GM12878 (cell line): ENCODE data around the gene MGAT5. TPM values are rescaled to one million over a fixed set of nuclear protein-coding genes. Genes with fewer than 3 reads are reported as not detected.

Experiments used
- ATAC-seq: fragments of 200-7000 bp; cut with Tn5 transposase; 3 replicates; pipeline ENCODE4 v1.9.1; 2020; ENCODE audit warnings: mild to moderate bottlenecking, moderate library complexity
- BruUV-seq: library from RNA; stranded (reverse); fragments of 400-500 nt; replicated peaks from 2 replicates; lab custom pipeline; 2021; lab: Mats Ljungman, UMichigan
- CTCF ChIA-PET: fragments of 300-600 bp; sonication (Branson Sonifier 250); formaldehyde crosslinking; extraction: SDS; loops from one replicate; lab custom pipeline; 2021; ENCODE audit warnings: inconsistent platforms; lab: Yijun Ruan, JAX
- POLR2A ChIA-PET: fragments of 350-600 bp; formaldehyde crosslinking; extraction: SDS; loops from one replicate; lab custom pipeline; 2021; ENCODE audit warnings: inconsistent platforms; lab: Charles Lee
- RAD21 ChIA-PET: fragments of 300-600 bp; sonication (Branson Sonifier 250); formaldehyde crosslinking; loops from one replicate; lab custom pipeline; 2023; ENCODE audit warnings: antibody characterized with exemption; ENCODE audit not compliant: unreplicated experiment; lab: Charles Lee
- SMC1A ChIA-PET: fragments of 300-600 bp; sonication (Branson Sonifier 250); formaldehyde crosslinking; loops from one replicate; lab custom pipeline; 2023; ENCODE audit not compliant: unreplicated experiment, uncharacterized antibody; lab: Charles Lee
- DNase-seq: peaks from one replicate; pipeline ENCODE4 v3.0.0-alpha.2; 2011; ENCODE audit warnings: low read depth, low spot score
- FAIRE-seq: peaks from 3 replicates; lab custom pipeline; 2011; peaks lifted over from hg19 to GRCh38; lab: Jason Lieb, UNC
- H2AFZ ChIP-seq: 2 replicates; pipeline ENCODE4 v1.6.0; 2011; ENCODE audit warnings: low read depth, low read length, control low read depth; ENCODE audit not compliant: control insufficient read depth
- H3K27ac ChIP-seq: 2 replicates; pipeline ENCODE4 v1.5.1; 2011; ENCODE audit warnings: control low read depth; ENCODE audit not compliant: control insufficient read depth, insufficient read depth
- H3K27me3 ChIP-seq, 2 experiments: replicated peaks in 1 of 2; 2 replicates each; pipeline versions ENCODE4 v1.6.0 to v1.6.1; 2011; ENCODE audit warnings: low read length in 1 of 2; ENCODE audit not compliant: control insufficient read depth in 2 of 2, insufficient read depth in 2 of 2
- H3K36me3 ChIP-seq, 2 experiments: 2 replicates each; pipeline ENCODE4 v1.5.1; 2011; ENCODE audit warnings: low read length in 1 of 2; ENCODE audit not compliant: control insufficient read depth in 2 of 2, insufficient read depth in 2 of 2
- H3K4me1 ChIP-seq: 2 replicates; pipeline ENCODE4 v1.6.1; 2011; ENCODE audit warnings: mild to moderate bottlenecking, low read length, moderate library complexity, mixed read lengths; ENCODE audit not compliant: control insufficient read depth, insufficient read depth
- H3K4me2 ChIP-seq: 2 replicates; pipeline ENCODE4 v1.6.0; 2011; ENCODE audit warnings: control low read depth; ENCODE audit not compliant: control insufficient read depth, insufficient read depth
- H3K4me3 ChIP-seq: fragments of 200-600 bp; sonication (generic); 2 replicates; pipeline ENCODE4 v1.5.1; 2016
- H3K79me2 ChIP-seq: 2 replicates; pipeline ENCODE4 v1.6.0; 2011; ENCODE audit warnings: low read length; ENCODE audit not compliant: control insufficient read depth, insufficient read depth
- H3K9ac ChIP-seq: 2 replicates; pipeline ENCODE4 v1.8.0; 2011; ENCODE audit warnings: low read length, control low read depth, mixed read lengths; ENCODE audit not compliant: control insufficient read depth, insufficient read depth
- H3K9me3 ChIP-seq: replicated peaks from 3 replicates; pipeline ENCODE4 v1.5.1; 2011; ENCODE audit warnings: mild to moderate bottlenecking, low read length; ENCODE audit not compliant: control insufficient read depth, insufficient read depth
- H4K20me1 ChIP-seq: 2 replicates; pipeline ENCODE4 v1.6.0; 2011; ENCODE audit not compliant: control insufficient read depth, insufficient read depth
- CBFB ChIP-seq: IDR thresholded peaks from 2 replicates; pipeline ENCODE4 v1.6.1; 2016; ENCODE audit warnings: antibody characterized with exemption, low read depth
- CHD1 ChIP-seq: IDR thresholded peaks from 2 replicates; pipeline ENCODE4 v1.6.1; 2012; ENCODE audit warnings: low read depth, low read length, improper control_type of control experiment
- EGR1 ChIP-seq, 2 experiments: IDR thresholded peaks; 1 replicate in 1 of 2; 2 replicates in 1 of 2; pipeline ENCODE4 v1.6.1; 2011 to 2012; ENCODE audit warnings: low read depth in 2 of 2, low read length in 2 of 2, borderline replicate concordance in 1 of 2, mild to moderate bottlenecking in 1 of 2, moderate library complexity in 1 of 2
- LARP7 ChIP-seq: fragments of 450-650 bp; IDR thresholded peaks from 2 replicates; pipeline ENCODE4 v1.6.1; 2017; ENCODE audit warnings: mild to moderate bottlenecking
- POU2F2 ChIP-seq: IDR thresholded peaks from 3 replicates; pipeline ENCODE4 v1.6.1; 2011; ENCODE audit warnings: low read depth, mild to moderate bottlenecking, low read length, borderline replicate concordance
- SIN3A ChIP-seq: IDR thresholded peaks from 2 replicates; pipeline ENCODE4 v1.6.1; 2012; ENCODE audit warnings: low read depth, low read length, improper control_type of control experiment
- SKIL ChIP-seq: fragments of 450-650 bp; IDR thresholded peaks from 2 replicates; pipeline ENCODE4 v1.6.1; 2017; ENCODE audit warnings: mild to moderate bottlenecking, low read depth, inconsistent platforms; ENCODE audit not compliant: poor library complexity, severe bottlenecking
- SREBF2 ChIP-seq: IDR thresholded peaks from 2 replicates; pipeline ENCODE4 v1.6.1; 2012; ENCODE audit warnings: mild to moderate bottlenecking, low read length
- SUPT20H ChIP-seq: IDR thresholded peaks from 2 replicates; pipeline ENCODE4 v1.6.1; 2011; ENCODE audit warnings: low read depth, mild to moderate bottlenecking, low read length, moderate library complexity, borderline replicate concordance; ENCODE audit not compliant: control insufficient read depth
- SUZ12 ChIP-seq: fragments of 200-600 bp; sonication (generic); IDR thresholded peaks from one replicate; pipeline ENCODE4 v1.6.1; 2018; ENCODE audit warnings: antibody characterized with exemption, mild to moderate bottlenecking; ENCODE audit not compliant: unreplicated experiment
- TCF12 ChIP-seq: IDR thresholded peaks from 2 replicates; pipeline ENCODE4 v1.6.1; 2011; ENCODE audit warnings: low read depth, mild to moderate bottlenecking, low read length
- USF2 ChIP-seq: IDR thresholded peaks from 2 replicates; pipeline ENCODE4 v1.6.1; 2011; ENCODE audit warnings: low read depth, low read length, improper control_type of control experiment, borderline replicate concordance
- ZNF24 ChIP-seq: fragments of 450-650 bp; IDR thresholded peaks from 2 replicates; pipeline ENCODE4 v1.6.1; 2017; ENCODE audit warnings: antibody characterized with exemption, mild to moderate bottlenecking
- ZNF622 ChIP-seq: fragments of 450-650 bp; IDR thresholded peaks from 2 replicates; pipeline ENCODE4 v1.6.1; 2017; ENCODE audit warnings: mild to moderate bottlenecking, inconsistent platforms
- WGBS: methylation state at CpG from one replicate; pipeline ENCODE4 v1.1.6; 2016; ENCODE audit warnings: low lambda C conversion rate; ENCODE audit not compliant: insufficient replicate concordance, insufficient coverage; ENCODE audit errors: missing lambda C conversion rate; 5-methylcytosine and 5-hydroxymethylcytosine counted together
- in situ Hi-C: fragments of 300-500 bp; cut with MboI; formaldehyde crosslinking; loops from 9 replicates; pipeline ENCODE4 v1.14.3; 2018; ENCODE audit warnings: mixed read lengths
- intact Hi-C: fragments of 100-400 bp; cut with micrococcal nuclease; formaldehyde crosslinking; loops from one replicate; pipeline ENCODE4 v1.14.2; 2022; ENCODE audit not compliant: unreplicated experiment
- polyA plus RNA-seq, 11 experiments: library from polyadenylated mRNA; depleted of rRNA in 4 of 11; unstranded in 6 of 11; stranded (reverse) in 5 of 11; fragments of >200 nt; fragmentation: Nextera tagmentation in 4 of 11; fragmentation: Illumina TruSeq in 1 of 11; extraction: Ambion mirVana in 4 of 11; extraction: Trizol in 1 of 11; gene quantifications; 1 replicate in 1 of 11; 2 replicates in 10 of 11; pipeline versions ENCODE4 v1.2.1 to v1.2.3, GENCODE V29; 2011 to 2016; ENCODE audit warnings: inconsistent platforms in 2 of 11, missing spikeins in 2 of 11, low read depth in 1 of 11
- total RNA-seq, 4 experiments: library from RNA; depleted of rRNA in 3 of 4; stranded (reverse); fragments of >200 nt in 3 of 4; fragmentation: Illumina TruSeq in 1 of 4; extraction: Trizol in 1 of 4; gene quantifications; 2 replicates each; pipeline versions ENCODE4 v1.2.1 to v1.2.3, GENCODE V29; 2013 to 2021
- TF ChIP-seq, protein P1 (sequence below): fragments of 450-650 bp; IDR thresholded peaks from 2 replicates; pipeline ENCODE4 v1.6.1; 2017; ENCODE audit warnings: mild to moderate bottlenecking, moderate library complexity

MGAT5 gene
- total and polyA plus RNA-seq, 10 of the 15 experiments (the other 5 are each of a cell fraction or from before 2014, with no cell fraction given) = 4.9 to 104 (median 36.2) TPM

DNA sequence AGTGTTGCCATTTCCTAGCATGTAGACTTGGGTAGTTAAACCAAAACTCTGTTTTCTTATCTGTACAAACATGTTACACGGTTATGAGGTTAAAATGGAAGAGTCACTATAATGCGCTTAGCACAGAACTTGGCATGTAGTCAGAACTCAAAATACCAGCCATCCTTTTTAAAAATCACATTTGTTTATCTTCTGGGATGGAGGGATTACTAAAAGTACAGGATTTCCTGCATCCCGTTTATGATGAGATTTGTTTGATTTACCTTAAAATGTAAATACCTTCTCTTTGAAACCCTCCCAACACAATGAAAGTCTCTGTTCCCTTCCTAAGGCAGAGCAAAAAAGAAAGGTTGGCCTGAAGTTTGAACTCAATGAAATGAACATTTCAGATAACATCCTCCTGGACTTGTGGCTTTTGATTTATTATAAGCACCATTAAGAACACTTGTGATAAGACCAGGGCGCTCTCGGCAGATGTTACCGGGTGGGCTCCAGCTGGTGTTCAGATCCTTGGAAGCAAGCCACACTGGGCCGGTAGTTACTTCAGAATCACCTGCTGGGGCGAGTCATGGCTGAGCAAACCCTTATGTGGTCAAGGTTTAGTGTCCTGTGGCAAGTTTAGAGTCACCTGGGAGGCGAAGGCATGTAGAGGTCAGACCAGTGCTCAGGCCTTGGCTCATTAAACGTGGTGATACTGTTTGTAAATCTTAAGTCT is 105.7 kb downstream of the MGAT5 start:
- POLR2A ChIA-PET = no interaction called here

More for the DNA sequence above, 105.7 kb downstream of the MGAT5 start:
- CTCF ChIA-PET = interaction anchor here (0.9 to 1.5 kb wide), 3 partner anchors 10 to 23 kb away, joined by 3 read pairs; no protein-coding TSS in a partner anchor
- Histone ChIP-seq H3K4me1 (no peaks in the 10 kb centered on the region), H3K9ac (no peak overlapping the region), H3K79me2 (no peaks in the 10 kb centered on the region), H3K9me3 (no peaks in the 10 kb centered on the region), H3K27ac (no peak overlapping the region), H4K20me1 (no peaks in the 10 kb centered on the region), H2AFZ (no peak overlapping the region), H3K36me3 (peaks cover 8 to 32% of the 10 kb centered on the region in 2 experiments), H3K4me2 (no peak overlapping the region), H3K4me3 (no peak overlapping the region), H3K27me3 (no peaks in the 10 kb centered on the region)
- intact Hi-C loops (no loop called here), in situ Hi-C loops (no loop called here)
- no peak for ATAC-seq
- no peak for FAIRE-seq
- RAD21 ChIA-PET = no interaction called here
- BruUV-seq = no TSS peak
- TF ChIP-seq SIN3A (no peak), CBFB (no peak), SREBF2 (no peak), EGR1 (IDR thresholded peaks at IDR 0.05; ENCODE audit: borderline replicate concordance in 1 of 2, low read depth in 2 of 2, low read length in 2 of 2) (no peak), CHD1 (no peak), SUZ12 (no peak), POU2F2 (no peak), SKIL (no peak), ZNF622 (no peak), ZNF24 (no peak), USF2 (no peak), SUPT20H (no peak), TCF12 (no peak), LARP7 (no peak)
- TF ChIP-seq, protein P1, sequence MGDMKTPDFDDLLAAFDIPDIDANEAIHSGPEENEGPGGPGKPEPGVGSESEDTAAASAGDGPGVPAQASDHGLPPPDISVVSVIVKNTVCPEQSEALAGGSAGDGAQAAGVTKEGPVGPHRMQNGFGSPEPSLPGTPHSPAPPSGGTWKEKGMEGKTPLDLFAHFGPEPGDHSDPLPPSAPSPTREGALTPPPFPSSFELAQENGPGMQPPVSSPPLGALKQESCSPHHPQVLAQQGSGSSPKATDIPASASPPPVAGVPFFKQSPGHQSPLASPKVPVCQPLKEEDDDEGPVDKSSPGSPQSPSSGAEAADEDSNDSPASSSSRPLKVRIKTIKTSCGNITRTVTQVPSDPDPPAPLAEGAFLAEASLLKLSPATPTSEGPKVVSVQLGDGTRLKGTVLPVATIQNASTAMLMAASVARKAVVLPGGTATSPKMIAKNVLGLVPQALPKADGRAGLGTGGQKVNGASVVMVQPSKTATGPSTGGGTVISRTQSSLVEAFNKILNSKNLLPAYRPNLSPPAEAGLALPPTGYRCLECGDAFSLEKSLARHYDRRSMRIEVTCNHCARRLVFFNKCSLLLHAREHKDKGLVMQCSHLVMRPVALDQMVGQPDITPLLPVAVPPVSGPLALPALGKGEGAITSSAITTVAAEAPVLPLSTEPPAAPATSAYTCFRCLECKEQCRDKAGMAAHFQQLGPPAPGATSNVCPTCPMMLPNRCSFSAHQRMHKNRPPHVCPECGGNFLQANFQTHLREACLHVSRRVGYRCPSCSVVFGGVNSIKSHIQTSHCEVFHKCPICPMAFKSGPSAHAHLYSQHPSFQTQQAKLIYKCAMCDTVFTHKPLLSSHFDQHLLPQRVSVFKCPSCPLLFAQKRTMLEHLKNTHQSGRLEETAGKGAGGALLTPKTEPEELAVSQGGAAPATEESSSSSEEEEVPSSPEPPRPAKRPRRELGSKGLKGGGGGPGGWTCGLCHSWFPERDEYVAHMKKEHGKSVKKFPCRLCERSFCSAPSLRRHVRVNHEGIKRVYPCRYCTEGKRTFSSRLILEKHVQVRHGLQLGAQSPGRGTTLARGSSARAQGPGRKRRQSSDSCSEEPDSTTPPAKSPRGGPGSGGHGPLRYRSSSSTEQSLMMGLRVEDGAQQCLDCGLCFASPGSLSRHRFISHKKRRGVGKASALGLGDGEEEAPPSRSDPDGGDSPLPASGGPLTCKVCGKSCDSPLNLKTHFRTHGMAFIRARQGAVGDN = no peak
- SMC1A ChIA-PET = no interaction called here
- DNase-seq = no peak
- WGBS = 97% methylated on average over 10 of the region's 10 CpGs
